Head of caudate nucleus (tissue), 42 donors: ENCODE results near the gene ANKUB1.

Experiments
- DNase-seq, 42 donors: peaks; one replicate each; pipeline versions ENCODE4 v3.0.0 to v3.0.0-alpha.2; 2020 to 2021; ENCODE audit warnings: mixed read lengths in 7 of 42
- intact Hi-C: fragments of 100-400 bp; cut with DNase I; formaldehyde crosslinking; loops from one replicate; pipeline ENCODE4 v1.15.0; 2022

The ANKUB1 gene

DNA sequence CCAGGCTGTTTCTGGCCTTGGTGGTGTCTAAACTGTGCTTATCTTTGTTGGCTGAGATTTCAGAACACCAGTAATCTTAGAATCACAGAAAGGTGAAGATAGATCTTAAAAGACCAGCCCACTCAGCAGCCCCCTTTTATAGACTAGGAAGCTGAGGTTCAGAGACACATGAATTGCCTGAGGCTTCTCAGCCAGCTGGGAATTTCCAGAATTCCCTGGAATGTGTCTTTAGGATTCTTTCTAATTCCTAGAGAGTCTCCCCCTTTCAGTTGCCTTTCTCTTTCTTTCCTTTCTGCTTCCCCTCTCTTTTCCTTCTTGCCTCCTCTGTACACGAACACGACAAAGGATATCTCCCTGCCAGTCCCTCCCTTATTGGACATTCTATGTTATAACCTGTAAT, 19.5 kb downstream of the ANKUB1 start:
- intact Hi-C loops, result loop anchor here (5.0 kb wide), 1 partner anchor 34 kb away; no protein-coding TSS in a partner anchor

DNA sequence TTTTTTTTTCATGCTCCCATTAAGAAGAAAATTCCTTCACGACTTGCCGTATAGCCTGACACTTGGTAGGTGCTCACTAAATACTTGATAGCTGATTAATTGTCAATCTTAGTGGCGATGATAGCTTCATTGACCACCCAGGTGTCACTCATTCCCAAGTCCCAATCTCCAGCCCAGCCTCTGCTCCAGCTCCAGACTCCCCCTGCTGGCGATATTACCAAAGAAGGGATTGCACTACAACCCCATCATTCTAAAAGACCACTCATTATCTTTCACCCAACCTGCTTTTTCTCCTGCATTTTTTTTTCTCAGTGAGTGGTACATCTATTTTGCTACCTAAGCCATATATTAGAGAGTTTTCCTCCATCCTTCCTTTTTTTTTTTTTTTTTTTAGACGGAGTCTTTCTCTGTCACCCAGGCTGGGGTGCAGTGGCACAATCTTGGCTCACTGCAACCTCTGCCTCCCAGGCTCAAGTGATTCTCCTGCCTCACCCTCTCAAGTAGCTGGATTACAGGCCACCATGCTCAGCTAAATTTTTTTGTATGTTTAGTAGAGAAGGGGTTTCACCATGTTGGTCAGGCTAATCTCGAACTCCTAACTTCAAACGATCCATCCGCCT, 20.6 kb downstream of the ANKUB1 start:
- peak in 36 of 42 donors; percentile 7 to 87 (median 50) for DNase-seq
- intact Hi-C loops, result loop anchor here (5.0 kb wide), 1 partner anchor 36 kb away; no protein-coding TSS in a partner anchor

More for the DNA sequence above, 19.5 kb downstream of the ANKUB1 start:
- DNase-seq, result no peak

DNA sequence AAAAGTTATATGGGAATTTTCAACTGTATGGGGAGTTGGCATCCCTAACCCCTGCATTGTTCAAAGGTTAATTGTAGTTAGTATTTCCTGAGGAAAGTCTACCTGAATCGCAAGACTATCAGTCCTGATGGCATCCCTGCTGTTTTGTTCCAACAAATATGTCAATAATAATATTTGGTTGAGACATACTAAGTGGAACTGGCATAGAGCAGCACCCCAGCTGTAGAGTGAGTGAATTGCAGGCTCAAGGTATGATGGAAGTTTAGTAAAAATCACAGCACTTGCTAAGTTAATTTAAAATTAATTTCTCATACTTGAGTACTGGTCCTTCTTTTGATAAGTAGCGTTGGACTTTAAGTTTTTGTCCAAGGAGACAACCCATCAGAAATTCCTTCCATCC, 22.1 kb downstream of the ANKUB1 start:
- intact Hi-C loops, result loop anchor here (5.0 kb wide), 1 partner anchor 37 kb away; no protein-coding TSS in a partner anchor
- DNase-seq, result no peak

DNA sequence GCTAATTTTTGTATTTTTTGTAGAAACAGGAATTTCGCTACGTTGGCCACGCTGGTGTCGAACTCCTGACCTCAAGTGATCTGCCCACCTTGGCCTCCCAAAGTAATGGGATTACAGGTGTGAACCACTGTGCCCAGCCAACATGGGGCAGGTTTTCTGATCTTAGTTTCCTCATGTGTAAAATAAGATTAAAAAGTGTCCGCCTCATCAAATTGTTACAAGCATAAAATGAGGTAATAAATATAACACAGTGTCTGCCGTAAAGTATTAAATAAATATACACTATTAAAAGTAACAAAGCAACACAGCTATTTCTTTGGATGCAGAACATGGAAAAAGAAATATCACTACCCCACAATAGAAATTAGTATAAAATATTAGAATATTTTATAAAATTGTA, 23.6 kb downstream of the ANKUB1 start:
- no peak for DNase-seq
- intact Hi-C loops, result loop anchor here (10.0 kb wide), 2 partner anchors 196 to 416 kb away; no protein-coding TSS in a partner anchor

DNA sequence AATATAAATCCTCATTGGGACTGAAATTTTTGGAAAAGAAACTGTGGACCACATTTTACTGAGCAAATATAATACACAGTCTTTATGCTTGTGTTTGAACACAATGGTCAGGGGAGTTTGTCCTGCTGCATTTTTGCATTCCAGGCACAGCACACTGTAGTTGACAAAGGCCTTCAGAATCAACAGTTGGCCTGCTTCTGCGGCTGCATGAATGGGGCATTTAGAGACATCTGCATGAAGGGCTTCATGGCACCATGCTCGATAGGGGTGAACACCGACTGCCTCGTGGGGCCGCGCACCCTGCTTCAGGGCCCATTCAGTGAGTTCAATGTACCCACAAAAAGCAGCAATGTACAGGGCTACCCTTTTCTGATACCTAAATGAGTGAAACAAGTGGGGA, 24.6 kb downstream of the ANKUB1 start:
- DNase-seq, result peak; percentile 50 to 94 (median 84)
- intact Hi-C loops, result loop anchor here (10.0 kb wide), 2 partner anchors 197 to 417 kb away; no protein-coding TSS in a partner anchor

DNA sequence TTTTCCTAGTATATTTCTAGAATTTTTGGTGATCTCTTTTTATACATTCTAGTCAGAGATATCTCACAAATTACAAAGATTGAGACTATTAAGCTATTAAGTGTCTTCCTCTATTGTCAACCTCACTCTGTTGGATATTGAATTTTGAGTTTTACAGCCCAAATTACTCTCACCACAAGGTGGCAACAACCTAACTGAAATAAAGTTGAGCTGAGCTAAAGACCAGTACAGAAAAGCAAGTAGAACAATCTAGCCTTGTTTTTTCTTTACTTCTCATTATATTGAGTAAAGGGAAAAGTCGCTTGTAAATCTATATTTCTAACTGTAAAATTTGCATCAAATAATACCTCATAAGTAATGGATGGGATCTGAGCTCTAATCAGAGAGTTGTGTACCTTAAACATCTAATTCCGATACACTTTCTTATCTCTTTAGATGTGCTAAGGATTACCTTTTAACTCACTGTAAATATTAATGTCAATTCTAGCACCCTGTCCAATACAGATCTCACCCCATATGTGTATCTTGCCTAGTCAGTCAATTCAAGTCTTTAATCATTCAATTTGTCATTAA, 26.5 kb downstream of the ANKUB1 start:
- peak in 12 of 42 donors; percentile 17 to 78 (median 46) for DNase-seq
- intact Hi-C loops, result loop anchor here (10.0 kb wide), 2 partner anchors 199 to 419 kb away; no protein-coding TSS in a partner anchor

DNA sequence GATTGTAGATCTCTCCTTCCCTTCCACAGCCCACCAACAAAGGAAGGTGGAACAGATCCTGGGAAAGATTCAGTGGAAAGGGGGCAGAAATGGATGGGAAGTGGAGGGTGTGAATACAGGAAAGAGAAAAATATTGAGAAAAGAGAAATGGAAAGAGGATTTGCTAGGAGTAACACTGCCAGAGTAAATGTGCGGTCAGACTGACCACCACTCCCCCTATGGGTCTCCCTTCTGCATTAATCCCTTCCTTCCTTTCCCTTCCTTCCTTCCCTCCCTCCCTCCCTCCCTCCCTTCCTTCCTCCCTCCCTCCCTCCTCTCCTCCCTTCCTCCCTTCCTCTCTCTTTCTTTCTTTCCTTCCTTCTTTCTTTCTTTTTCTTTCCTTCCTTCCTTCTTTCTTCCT, 28.1 kb downstream of the ANKUB1 start:
- DNase-seq, result no peak
- intact Hi-C loops, result loop anchor here (10.0 kb wide), 2 partner anchors 200 to 420 kb away; no protein-coding TSS in a partner anchor

DNA sequence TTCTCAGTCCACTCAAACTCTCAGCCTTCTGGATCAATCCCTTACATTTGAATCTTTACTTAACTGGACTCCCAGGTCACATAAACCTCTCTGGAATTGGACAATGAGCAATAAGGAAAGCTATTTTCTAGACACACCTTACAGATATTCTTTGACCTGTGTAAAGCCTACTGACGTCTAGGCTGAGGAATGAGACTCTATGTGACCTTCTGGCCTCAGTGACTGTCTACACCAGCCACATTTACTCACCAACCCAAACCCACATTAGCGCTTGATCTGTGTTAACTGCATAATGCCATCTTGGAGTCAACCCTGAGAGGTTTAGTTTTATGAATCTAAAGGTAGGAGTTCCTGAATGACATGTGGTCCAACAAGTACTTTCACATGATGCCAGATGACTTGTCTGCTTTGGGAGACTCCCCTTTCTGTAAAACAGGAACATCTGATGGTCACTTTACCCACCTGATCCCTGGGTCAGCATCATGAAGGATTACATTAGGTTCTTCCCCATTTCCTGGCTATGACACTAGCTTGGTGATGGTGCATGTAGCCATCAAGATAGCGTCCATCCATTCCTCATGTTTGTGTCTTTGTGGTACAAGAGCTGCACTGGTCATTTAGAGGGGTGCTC, 28.7 kb downstream of the ANKUB1 start:
- intact Hi-C loops, result loop anchor here (10.0 kb wide), 2 partner anchors 201 to 421 kb away; no protein-coding TSS in a partner anchor
- no peak for DNase-seq

DNA sequence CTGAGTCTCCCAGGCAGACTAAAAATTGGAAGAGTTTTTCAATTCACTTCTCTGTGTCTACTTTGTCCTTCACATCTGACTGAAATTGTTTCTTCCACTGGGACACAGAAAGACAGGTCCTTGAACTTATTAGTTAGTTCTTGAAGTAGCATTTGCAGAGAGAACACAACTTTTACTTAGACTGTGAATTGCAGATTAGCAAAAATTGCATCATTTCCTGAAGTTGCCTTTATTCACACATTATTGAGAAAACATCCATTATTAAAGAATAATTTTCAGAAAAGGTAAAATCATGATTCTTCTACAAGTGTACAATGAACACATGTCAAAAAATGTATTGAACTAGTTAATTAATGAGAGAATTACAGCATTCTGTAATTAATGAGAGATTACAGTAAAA, 38.6 kb downstream of the ANKUB1 start:
- no peak for DNase-seq
- intact Hi-C loops, result no loop called here

DNA sequence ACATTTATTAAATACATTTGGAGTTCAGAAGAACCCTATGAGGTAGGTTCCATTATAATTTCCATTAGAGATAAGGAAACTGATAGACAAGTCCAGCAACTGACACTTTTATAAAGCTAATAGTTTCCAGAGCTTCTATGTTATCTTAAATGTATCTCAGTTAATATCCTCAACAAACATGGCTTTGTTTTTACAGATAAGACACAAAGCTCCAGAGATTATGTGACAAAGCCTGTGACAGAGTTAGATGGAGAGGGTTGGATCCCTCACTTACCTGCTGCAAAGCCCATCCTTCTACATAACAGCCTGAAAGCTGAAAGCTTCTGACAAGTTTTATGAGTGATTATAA, 39.6 kb downstream of the ANKUB1 start:
- intact Hi-C loops, result no loop called here
- no peak for DNase-seq

DNA sequence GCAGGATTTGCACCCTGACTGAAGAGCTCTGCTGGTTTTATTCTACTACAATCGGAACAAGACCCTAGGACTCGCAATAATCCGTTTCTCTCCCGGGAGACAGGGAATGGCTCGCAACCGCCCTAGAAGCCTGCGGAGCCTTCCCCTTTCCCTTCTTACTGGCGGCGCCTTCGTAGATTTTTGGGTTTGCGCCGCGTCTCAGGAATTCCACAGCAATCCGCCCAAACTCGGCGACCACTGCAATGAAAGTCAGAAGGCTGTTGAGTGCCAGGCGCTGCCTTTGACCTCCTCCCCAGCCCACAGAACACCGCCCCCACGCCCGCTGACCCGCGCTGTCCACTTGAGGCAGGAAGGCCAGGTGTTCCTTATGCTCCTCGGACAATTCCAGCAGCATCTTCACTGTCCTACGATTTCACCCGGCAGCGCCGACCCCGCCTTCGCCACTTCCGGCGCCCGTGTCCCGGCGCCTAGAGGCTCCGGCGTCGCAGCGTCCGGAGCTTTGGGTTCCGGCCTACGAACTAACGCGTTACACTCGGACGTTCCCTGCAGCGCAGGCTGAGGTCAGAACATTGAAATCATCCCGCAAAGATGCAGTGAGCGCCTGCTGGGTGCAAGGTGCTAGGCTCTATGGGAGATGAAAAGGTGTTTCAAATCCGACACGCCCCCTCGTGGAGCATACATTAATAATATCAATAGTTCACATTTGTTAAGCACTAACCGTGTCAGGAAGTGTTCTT, 40.1 kb downstream of the ANKUB1 start, which contains the start of gene COMMD2:
COMMD2 (minus strand) TSS at position 439 of the 737 bp plus-strand sequence; CDS start at position 394, 45 bp downstream.
- DNase-seq, result peak; percentile 61 to 89 (median 77)
- intact Hi-C loops, result no loop called here

DNA sequence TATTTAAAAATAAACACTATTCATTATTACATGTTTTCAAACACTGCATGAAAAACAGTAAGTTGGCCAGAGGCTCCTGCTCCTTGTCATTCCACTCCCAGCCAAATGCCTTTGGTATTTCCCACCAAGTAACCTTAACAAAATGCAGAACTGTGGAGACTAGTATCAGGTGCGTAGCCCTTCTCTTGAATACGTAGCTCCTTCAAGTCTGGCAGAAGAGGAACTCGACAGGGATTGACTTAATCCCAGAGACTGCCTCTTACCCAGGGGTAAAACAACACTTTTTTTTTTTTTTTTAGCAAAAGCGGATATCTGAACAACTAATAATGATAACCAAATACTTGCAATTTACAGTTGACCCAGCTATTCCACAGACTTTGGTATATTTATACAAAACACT, 40.8 kb downstream of the ANKUB1 start:
- no peak for DNase-seq
- intact Hi-C loops, result no loop called here

DNA sequence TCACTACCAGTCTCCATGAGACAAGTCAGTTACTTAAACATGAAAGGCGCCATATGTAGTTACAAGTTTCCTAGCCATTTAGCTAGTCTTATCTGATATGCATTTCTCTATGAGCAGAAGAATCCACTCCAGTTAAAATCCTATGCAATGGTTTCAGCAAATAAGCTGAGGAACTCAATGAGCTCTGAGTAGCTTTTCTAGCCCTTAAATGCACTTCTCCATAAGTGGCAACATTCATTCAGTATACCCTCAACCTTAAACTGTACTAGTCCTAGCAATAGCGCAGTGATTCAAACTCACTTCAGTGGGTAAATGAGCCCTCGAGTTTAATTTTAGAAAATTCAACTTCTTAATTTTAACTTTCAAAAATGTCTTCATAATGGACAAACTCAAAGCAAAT, 47.7 kb downstream of the ANKUB1 start:
- DNase-seq, result no peak
- intact Hi-C loops, result no loop called here

DNA sequence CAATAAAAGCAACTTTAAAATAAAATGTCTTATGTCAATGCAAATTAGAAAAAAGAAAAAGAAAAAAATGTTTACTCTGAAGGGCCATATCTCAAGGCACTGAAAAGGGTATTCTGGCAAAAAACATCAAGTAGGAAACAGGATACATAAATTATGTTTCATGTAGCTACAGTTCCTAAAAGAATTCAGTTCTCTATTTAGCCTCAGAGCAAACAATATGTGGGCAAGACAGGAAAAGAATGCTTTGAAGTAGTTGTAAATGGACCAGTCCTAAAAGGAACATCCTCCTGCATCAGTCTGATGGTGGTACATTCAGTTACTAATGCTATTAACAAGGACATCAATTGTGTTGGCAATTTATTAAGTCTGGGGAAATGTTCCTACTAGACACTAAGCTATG, 48.2 kb downstream of the ANKUB1 start:
- intact Hi-C loops, result no loop called here
- DNase-seq, result no peak

DNA sequence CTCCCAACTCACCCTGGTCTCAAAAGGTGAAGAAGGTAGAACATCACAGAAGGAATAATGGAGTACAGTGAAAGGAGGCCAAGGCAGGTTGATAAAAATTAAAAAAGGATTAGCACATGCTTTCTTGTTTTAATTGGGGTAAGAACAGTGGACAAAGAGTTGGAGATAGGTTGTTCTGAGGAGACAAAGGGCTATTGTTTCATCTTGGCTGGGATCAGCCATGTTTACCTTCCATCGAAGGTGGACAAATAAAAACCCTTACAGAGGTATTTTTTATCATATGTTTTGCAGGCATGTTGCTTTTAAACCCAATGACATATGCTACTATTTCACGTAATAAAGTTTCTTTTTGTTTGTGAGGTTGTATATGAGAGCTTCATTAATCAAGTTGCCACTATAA, 53.0 kb downstream of the ANKUB1 start:
- DNase-seq, result no peak
- intact Hi-C loops, result no loop called here

DNA sequence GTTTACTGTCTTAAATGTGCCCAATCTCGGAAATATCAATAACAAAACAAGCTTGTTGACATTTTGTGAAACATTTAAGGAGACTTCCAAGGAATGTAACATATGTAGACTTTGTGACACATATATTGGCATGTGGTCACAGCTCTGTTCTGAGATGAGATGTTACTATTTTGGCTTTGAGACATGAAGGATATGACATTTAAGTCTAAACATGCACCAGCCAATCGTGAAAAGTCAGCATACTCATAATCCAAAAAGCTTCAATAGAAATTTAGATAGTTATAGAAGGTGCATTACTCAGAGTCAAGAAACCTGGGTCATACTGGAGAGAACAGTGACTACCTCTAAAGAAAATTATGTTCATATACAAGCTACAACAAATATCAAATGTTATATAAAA, 53.5 kb downstream of the ANKUB1 start:
- DNase-seq, result no peak
- intact Hi-C loops, result no loop called here

DNA sequence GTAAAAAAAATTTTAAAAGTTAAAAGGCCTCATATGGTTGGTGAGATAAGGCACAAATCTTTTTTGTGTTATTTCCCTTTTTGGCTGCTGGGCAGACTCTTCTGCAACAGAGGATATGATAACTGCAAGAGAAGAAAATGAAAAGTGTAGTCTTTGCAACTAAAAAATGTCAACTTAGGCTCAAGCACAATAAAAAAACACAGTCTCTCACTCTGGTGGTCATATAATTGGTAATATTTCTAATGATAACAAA, 55.5 kb downstream of the ANKUB1 start:
- intact Hi-C loops, result no loop called here

DNA sequence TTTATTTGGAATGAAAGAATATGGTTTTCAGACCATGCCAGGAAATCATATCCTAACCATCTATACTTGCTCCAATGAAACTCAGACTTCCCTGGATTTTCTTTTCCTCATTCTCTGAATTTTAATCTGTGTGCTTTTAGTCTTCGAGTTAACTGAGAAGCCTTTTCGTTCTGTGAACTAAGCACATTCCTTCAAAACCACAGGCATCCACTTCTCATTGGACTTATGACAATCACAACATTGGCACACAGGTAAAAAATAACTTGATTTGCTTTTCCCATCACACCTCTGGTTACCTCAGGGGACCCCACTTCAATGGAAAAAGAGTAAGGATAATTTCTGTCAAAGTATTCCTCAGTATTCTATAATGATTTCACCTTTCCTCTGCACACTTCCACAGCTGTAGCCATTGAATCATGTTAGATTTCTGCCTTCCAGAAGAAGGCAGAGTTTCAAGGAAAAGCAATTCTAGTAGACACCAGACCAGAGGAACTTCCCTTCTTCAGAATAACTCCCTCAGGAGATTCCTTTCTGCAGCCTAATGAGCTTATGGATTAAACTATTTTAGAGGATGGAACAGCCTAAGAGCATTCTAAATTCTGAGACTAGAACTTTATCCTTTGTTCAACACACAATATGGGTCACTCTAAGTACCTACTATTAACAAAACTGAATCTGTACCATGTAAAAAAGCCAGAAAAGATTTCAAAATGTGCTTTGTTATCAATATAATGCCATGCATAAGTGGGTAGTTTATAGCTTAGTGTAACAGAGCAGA, 56.0 kb downstream of the ANKUB1 start:
- DNase-seq, result no peak
- intact Hi-C loops, result no loop called here

More for the DNA sequence above, 55.5 kb downstream of the ANKUB1 start:
- no peak for DNase-seq

DNA sequence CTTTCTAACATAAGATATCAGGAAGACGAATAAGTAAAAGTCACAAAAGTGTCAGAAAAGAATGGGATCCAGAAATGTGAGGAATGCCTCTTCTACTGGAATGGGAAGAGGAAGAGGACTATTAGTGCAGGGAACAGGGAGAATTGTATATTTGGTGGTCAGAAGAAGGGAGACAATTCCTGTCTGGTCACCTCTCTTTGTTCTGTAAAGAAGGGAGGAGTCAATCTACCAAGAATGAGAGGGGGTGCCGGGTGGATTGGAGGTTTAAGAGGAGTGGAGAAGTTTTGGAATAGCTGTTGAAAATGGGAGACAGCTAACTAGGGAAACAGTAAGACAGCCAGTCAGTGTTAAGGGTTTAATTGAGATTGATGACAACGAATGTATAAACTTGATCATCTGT, 60.1 kb downstream of the ANKUB1 start:
- DNase-seq, result no peak

More for the DNA sequence above, 60.1 kb downstream of the ANKUB1 start:
- intact Hi-C loops, result no loop called here
